Activated T-cell treated with anti-CD3 and anti-CD28 coated beads, Interleukin-2, amount 50 U/mL, for 1 hour (primary cell): ENCODE results near the gene VAC14.

Experiments
- DNase-seq: peaks from one replicate; pipeline ENCODE4 v3.0.0-alpha.2; 2020

The VAC14 gene

GRCh38 chr16:70784692-70785555, 16.0 kb downstream of the VAC14 start:
- no peak for DNase-seq

GRCh38 chr16:70782237-70782636, 18.7 kb downstream of the VAC14 start:
- DNase-seq, result no peak

- DNase-seq, result no peak
These were observed 19.2 kb downstream of the VAC14 start for GRCh38 chr16:70781800-70782199.

- DNase-seq, result no peak
These were observed 20.4 kb downstream of the VAC14 start for GRCh38 chr16:70780546-70780945.

- DNase-seq, result no peak
These were observed 21.6 kb downstream of the VAC14 start for GRCh38 chr16:70779361-70779760.

GRCh38 chr16:70778901-70779309, 22.1 kb downstream of the VAC14 start:
- no peak for DNase-seq

- no peak for DNase-seq
These were observed 23.0 kb downstream of the VAC14 start for GRCh38 chr16:70777973-70778406.

- DNase-seq, result no peak
These were observed 23.5 kb downstream of the VAC14 start for GRCh38 chr16:70777496-70777895.

- DNase-seq, result no peak
These were observed 25.6 kb downstream of the VAC14 start for GRCh38 chr16:70775399-70775798.

- no peak for DNase-seq
These were observed 26.7 kb downstream of the VAC14 start for GRCh38 chr16:70774261-70774660.

- no peak for DNase-seq
These were observed 28.5 kb downstream of the VAC14 start for GRCh38 chr16:70772493-70772892.

- peak; percentile 70 for DNase-seq
These were observed 30.1 kb downstream of the VAC14 start for GRCh38 chr16:70770626-70771552.

GRCh38 chr16:70770291-70770625, 30.7 kb downstream of the VAC14 start:
- DNase-seq, result no peak

- no peak for DNase-seq
These were observed 31.2 kb downstream of the VAC14 start for GRCh38 chr16:70769761-70770160.

GRCh38 chr16:70769131-70769530, 31.8 kb downstream of the VAC14 start:
- no peak for DNase-seq

- no peak for DNase-seq
These were observed 32.8 kb downstream of the VAC14 start for GRCh38 chr16:70768203-70768580.

- no peak for DNase-seq
These were observed 33.4 kb downstream of the VAC14 start for GRCh38 chr16:70767377-70768202.

- DNase-seq, result no peak
These were observed 34.3 kb downstream of the VAC14 start for GRCh38 chr16:70766658-70767057.

GRCh38 chr16:70766176-70766575, 34.8 kb downstream of the VAC14 start:
- no peak for DNase-seq

- DNase-seq, result no peak
These were observed 35.5 kb downstream of the VAC14 start for GRCh38 chr16:70765491-70765890.

GRCh38 chr16:70764632-70765031, 36.3 kb downstream of the VAC14 start:
- no peak for DNase-seq

GRCh38 chr16:70760221-70760620, 40.7 kb downstream of the VAC14 start:
- DNase-seq, result no peak

GRCh38 chr16:70759666-70760065, 41.3 kb downstream of the VAC14 start:
- DNase-seq, result no peak
